Smooth muscle cell of bladder (primary cell): Measurements from ENCODE around the gene F13B. TPM values are rescaled to one million over a fixed set of nuclear protein-coding genes. Genes with fewer than 3 reads are reported as not detected.

Experiments used
- total RNA-seq: library from RNA; depleted of rRNA; stranded (reverse); fragments of >200 nt; gene quantifications from 2 replicates; pipeline ENCODE4 v1.2.3, GENCODE V29; 2014

The F13B gene, protein sequence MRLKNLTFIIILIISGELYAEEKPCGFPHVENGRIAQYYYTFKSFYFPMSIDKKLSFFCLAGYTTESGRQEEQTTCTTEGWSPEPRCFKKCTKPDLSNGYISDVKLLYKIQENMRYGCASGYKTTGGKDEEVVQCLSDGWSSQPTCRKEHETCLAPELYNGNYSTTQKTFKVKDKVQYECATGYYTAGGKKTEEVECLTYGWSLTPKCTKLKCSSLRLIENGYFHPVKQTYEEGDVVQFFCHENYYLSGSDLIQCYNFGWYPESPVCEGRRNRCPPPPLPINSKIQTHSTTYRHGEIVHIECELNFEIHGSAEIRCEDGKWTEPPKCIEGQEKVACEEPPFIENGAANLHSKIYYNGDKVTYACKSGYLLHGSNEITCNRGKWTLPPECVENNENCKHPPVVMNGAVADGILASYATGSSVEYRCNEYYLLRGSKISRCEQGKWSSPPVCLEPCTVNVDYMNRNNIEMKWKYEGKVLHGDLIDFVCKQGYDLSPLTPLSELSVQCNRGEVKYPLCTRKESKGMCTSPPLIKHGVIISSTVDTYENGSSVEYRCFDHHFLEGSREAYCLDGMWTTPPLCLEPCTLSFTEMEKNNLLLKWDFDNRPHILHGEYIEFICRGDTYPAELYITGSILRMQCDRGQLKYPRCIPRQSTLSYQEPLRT
- not detected in 2 replicates for total RNA-seq

DNA sequence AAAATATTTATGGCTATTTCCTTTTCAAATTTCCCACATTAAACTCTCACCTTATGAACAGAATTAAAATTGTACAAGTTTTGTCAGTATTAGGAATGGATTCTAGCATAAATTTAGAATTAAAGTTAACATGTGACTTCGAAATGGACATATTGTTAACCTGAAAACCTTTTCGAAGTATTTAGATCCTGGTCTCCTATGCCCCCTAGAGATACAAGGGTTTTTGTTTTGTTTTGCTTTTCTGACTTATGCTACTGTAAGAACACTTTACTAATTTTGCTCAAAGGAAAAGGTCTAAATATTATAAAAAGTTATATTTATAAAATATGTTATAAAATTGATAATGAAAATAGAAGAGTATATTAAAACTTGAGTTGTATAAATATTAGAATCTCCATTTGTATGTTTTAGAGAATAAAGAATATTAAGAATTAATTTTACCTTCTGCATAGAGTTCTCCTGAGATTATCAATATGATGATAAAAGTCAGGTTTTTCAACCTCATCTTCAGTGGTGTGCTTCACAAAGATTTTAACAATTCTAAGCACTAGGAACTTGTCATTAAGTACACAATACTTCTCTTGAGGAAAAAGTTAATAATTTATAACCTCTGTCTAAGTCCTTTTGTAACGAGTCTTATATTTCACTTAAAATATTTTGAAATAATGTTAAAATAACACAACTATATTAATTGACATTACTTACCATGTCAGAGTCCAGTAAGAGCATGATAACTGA, at the start of gene F13B:
Gene F13B (minus strand): TSS at position 542 of the 738 bp plus-strand sequence. CDS start 37 bp downstream, at position 505.

Other genes starting within 250 kb of the F13B start
- gene CFHR1, start 247.5 kb downstream of the F13B start, total RNA-seq, result 1.8 TPM in 1 of 2 replicates, not detected in the other
- under 0.01 TPM in 1 of 2 replicates, not detected in the other for gene CFHR4, start 179.2 kb downstream of the F13B start, total RNA-seq
- not detected in 2 replicates for gene CFHR2, start 123.5 kb downstream of the F13B start, total RNA-seq
- gene CFHR5, start 89.7 kb downstream of the F13B start, total RNA-seq, result not detected in 2 replicates
- gene ASPM, start 79.4 kb upstream of the F13B start, total RNA-seq, result 6.1 and 7.6 TPM in 2 replicates
- gene ZBTB41, start 134.0 kb upstream of the F13B start, total RNA-seq, result 13.8 and 18.2 TPM in 2 replicates
- gene CRB1, start 201.0 kb upstream of the F13B start, total RNA-seq, result 0.28 TPM in 2 replicates